ENCODE data around the gene TBC1D24.

DNA sequence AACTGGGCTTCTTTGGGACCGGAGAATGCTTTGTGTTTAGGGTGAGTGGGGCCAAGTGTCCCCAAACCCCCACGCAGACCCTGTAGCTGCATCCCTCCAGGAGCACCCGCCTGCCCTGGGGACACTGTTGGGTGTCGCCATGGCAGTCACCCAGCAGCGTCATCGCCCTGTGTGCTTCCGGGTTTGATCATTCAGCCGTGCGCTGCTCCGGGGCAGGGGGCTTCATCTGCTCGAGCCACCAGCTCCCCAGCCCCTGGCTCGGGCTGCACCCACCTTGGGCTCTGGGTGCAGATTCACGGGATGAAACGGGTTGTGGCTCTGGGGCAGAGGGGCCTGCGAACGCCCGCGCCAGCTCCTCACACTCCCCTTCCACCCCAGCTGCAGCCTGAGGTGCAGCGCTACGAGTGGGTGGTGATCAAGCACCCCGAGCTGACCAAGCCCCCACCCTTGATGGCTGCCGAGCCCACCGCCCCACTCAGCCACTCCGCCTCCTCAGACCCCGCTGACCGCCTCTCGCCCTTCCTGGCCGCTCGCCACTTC, 25.0 kb downstream of the TBC1D24 start:
- TF ChIP-seq, protein P1, sequence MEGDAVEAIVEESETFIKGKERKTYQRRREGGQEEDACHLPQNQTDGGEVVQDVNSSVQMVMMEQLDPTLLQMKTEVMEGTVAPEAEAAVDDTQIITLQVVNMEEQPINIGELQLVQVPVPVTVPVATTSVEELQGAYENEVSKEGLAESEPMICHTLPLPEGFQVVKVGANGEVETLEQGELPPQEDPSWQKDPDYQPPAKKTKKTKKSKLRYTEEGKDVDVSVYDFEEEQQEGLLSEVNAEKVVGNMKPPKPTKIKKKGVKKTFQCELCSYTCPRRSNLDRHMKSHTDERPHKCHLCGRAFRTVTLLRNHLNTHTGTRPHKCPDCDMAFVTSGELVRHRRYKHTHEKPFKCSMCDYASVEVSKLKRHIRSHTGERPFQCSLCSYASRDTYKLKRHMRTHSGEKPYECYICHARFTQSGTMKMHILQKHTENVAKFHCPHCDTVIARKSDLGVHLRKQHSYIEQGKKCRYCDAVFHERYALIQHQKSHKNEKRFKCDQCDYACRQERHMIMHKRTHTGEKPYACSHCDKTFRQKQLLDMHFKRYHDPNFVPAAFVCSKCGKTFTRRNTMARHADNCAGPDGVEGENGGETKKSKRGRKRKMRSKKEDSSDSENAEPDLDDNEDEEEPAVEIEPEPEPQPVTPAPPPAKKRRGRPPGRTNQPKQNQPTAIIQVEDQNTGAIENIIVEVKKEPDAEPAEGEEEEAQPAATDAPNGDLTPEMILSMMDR (IDR thresholded peaks at IDR 0.05) = no peak
- TF ChIP-seq POLR2A (IDR thresholded peaks at IDR 0.05) = no peak
